HG02885 (cell line): ENCODE measurements around the gene KRTAP21-3.
A peak's percentile ranks its signal among the peaks of the same experiment; 100 is the strongest.
"Not testable (repeated sequence)": the region's sequence is repeated elsewhere in the genome, so short reads cannot be mapped to it uniquely, and the experiment has no call there.

Experiments
- ATAC-seq: cut with Tn5 transposase; IDR thresholded peaks from one replicate; pipeline ENCODE4 v1.9.1; 2021; ENCODE audit warnings: mild to moderate bottlenecking; ENCODE audit not compliant: unreplicated experiment, poor library complexity

KRTAP21-3 gene, protein sequence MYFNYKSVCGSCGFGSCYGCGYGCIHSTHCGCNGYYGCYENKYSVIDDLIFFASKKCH

DNA sequence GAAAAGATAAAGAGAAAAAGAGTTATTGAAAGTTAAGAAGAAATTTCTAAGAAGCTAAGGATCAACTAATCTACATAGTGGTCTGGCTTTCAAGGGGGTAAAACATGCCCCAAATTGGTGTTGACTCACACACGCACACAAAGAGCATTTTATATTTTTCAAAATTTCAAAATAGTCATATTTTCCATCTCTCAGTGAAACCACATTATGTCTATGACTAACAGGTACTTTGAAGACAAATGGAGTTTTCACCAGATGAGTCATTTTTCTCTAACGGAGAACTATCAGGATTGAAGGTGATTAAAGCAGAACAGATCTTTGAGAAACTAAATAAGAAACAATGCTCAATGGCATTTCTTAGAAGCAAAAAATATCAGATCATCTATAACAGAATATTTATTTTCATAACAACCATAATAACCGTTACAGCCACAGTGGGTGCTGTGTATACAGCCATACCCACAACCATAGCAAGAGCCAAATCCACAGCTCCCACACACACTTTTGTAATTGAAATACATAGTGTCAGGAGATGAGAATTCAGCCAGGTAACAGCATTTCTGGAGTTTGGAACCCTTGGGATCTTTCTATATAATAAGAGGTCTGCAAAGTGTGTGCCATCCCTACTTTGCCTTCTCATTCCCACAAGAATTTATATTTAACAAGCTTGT, at the start of gene KRTAP21-3:
KRTAP21-3 (minus strand) TSS at position 539 of the 671 bp plus-strand sequence; CDS start at position 521, 18 bp downstream.
- peak; percentile 80 for ATAC-seq

DNA sequence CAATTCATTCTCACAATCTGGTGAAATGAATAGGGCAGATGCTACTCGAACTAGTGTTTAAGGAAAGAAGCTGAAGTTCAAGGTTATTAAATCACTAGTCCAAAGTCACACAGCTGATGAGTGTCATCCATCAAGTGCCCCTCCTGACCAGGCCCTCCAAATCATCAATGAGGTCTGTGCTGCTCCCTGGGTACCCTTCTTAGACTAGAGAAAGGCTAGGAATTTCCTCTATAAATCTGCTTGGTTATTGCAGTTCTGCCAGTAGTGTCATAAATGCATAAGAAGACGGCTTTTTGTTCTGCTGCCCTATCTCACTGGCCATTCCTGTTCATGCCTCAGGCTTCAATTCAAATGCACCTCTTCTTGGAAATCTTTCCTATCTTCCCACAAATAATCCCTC, 42.2 kb upstream of the KRTAP21-3 start:
- ATAC-seq = no peak

DNA sequence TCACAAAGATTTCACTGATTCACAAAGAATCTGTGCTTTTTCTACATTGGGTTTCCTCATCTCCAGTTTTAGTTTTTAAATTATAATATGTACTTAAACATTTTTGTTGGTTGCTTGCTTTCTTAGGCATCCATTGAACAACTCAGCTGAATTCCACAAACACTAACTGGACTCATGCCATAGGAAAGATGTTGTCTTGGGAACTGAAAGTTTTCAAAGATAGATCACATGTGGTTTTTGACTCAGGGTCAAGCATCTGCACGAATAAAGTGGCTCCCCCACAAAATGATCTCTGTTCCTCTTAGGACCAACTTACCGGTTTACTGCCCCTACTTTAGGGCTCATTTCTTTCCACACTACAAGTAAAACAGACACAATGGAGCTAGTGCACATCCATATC, 39.7 kb upstream of the KRTAP21-3 start:
- no peak for ATAC-seq

DNA sequence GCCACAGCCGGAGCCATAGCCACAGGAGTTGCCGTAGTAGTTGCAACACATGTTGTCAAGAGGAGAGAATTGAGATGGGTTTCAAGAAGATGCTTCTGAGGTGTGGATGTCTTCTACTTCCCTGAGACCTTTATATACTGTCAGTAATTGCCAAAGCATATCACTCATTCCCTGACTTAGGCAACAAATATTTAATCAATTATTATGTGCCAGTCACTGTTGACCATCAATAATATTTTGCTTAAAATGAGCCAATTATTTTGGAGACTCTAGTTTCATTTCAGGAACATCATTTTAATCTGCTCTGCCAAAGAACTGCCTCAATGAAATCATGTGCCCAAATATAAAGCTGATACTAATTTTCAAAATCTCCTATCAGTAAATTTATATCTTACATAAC, 36.8 kb upstream of the KRTAP21-3 start, which contains the start of gene KRTAP21-1:
KRTAP21-1 (minus strand) TSS at position 101 of the 400 bp plus-strand sequence; CDS start at position 51, 50 bp downstream.
- not testable (repeated sequence) for ATAC-seq

DNA sequence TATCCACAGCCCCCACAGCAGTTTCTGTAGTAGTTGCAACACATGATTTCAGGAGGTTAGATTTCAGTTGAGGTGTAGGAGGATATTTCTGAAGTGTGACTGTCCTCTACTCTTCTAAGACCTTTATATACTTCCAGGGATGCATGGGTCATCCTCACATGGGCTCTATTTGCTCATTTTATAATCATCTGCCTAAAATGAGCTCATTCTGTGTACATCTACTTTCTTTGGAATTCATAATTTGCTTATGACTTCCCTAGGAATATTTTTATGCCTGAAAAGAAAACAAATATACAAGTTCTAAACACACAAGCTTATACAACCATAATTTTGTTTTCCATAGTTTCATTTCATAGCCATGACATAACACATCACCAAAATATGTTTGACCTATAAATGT, 28.6 kb upstream of the KRTAP21-3 start, which contains the start of gene KRTAP21-2:
KRTAP21-2 (minus strand) TSS at position 101 of the 400 bp plus-strand sequence; CDS start at position 44, 57 bp downstream.
- no peak for ATAC-seq

DNA sequence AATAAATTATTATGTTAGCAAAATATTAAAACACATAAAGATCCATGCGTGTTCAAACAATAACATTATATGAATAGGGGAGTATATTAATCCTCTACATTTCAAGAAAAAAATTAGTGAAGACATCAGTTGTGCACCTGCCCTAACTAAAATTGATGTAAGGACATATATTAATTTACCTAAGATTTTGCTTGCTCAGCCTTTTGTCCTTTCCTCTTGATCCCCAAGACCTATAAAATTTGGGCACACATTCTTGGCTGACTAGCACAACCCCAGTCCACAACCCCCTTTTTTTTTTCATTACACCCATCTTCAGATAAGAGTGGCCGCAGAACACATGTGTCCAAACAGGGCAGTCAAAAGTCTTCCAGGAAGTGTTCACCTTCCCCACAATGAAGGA, 21.9 kb upstream of the KRTAP21-3 start:
- ATAC-seq = no peak

DNA sequence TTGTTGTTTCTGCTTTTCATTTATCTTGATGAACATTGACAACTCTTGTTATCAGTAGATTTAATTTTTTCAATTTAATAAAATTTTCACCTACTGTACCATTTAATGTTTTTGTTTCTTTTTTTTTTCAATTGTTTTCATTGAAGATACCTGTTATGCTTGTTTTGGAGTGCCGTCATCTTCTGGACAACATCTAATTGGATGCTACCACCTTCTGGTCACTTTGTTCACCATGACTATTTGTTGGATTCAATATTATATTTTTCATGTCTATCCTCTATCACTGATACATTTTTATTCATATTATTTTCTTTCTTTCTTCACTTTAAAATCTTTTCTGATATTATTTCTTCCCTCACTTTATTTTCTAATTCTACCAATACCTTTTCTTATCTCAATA, 14.4 kb upstream of the KRTAP21-3 start:
- ATAC-seq = no peak

DNA sequence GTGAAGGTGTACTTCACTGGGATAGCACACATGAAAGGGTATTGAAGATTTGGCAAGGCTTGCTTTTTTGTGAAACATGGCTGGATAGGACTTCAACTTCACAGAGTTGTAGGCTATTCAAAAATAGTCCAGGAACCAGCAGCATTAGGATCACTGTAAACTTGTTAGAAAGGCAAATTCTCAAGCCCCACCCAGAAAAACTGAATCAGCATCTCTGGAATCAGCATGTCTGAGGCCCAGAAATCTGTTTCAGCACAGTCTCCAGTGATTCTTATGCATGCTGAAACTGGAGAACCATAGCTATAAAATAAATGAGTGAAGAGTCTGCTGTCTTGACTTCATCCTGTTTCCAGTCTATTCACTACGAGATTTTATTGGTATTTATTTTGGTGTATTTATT, 8.1 kb upstream of the KRTAP21-3 start:
- ATAC-seq = no peak

DNA sequence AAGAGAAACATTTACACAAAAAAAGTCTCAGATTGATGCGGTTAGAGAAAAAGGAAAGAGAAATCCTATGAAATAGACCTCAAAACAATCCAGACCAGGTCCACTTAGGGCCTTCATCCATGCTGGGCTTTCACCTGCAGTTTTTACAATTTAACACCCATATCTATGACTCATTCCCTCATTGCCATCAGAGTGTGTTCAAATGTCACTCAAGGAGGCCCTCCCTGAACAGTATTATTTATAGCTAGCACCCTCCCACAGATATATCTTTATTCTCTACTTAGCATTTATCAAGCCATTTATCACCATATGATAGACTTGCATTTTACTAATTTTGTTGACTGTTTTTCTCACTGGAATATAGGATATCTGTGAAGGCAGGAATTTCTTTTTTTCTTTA, 824 bp upstream of the KRTAP21-3 start:
- no peak for ATAC-seq

DNA sequence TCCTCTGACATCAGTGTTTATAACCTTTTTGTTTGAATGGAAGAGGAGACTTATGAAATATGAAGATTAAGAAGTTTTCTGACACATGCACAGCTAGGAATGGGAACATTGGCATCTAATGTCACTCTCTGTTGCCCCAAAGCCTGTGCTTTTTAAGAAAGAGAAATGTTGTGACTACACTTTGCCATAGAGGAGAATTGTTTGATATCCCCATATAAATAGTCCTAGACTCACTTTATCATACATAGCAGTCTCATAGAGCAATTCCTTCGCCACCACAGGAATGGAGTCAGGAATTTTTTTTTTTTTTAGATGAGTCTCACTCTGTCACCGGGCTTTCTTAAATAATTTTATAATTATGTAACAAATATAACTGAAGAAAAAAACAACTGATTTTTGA, 1.5 kb downstream of the KRTAP21-3 start:
- no peak for ATAC-seq

DNA sequence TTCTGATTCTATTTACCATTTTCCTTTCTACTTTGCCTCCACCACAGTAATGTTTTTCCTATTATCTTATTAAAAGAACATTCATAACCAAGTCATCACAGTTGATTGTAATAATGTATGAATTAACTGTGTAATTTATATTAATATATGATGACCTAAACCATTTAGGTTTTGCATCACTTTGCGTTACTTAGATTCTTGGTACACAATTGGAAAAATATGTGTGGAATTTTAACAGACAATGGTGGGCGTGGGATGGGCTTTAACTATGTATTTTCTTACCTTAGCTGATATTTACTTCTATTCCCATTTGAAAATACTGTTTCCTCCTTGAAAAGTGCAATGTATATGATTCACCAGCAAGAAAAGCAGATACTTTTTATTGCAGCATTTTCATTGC, 3.6 kb downstream of the KRTAP21-3 start:
- ATAC-seq = no peak

DNA sequence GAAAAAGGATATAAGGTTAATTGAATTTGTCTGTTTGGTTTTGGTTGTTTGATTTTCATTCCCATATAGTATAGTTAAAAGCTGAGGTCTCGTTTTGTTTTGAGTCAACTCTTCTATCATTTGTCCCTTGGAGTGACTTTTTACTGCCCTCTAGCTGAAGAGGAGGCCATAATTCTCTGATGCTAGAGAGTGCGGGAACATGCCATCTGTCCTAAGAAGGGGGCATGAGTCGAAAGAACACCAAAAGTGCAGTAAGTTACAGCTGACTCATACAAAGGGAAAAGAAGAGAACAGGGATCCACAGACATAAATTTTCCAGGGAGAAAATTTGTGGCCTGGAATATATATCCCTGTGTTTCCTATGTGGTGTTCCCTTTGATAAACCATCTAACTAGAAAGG, 4.1 kb downstream of the KRTAP21-3 start:
- ATAC-seq = no peak

DNA sequence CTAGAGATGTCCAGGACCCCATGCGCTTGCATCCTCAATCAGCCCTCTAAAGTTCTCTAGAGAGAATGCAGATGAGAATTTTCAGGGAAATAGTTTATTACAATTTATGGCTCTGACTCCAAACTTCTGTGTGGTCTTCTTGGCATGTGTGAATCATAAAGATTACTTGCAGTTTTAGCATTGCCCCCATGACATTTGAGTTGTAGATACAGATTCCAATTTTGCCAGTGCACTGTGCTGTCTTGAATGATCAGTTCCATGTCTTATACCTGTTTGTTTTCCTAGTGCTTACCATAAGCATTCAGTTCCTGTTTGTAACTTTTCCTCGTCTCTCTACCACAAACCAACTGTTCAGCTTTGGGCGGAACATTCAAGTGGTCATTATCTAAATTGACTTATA, 4.8 kb downstream of the KRTAP21-3 start:
- ATAC-seq = no peak

DNA sequence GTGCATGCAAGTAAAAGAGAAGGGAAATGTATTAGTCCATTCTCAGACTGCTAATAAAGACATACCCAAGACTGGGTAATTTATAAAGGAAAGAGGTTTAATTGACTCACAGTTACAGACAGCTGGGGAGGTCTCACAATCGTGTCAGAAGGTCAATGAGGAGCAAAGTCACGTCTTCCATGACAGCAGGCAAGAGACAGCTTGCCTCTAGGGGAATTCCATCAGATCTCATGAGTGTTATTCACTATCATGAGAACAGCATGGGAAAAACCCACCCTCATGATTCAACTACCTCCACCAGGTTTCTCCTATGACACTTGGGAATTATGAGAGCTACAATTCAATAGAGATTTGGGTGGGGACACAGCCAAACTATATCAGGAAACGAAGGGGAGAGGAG, 8.1 kb downstream of the KRTAP21-3 start:
- no peak for ATAC-seq

DNA sequence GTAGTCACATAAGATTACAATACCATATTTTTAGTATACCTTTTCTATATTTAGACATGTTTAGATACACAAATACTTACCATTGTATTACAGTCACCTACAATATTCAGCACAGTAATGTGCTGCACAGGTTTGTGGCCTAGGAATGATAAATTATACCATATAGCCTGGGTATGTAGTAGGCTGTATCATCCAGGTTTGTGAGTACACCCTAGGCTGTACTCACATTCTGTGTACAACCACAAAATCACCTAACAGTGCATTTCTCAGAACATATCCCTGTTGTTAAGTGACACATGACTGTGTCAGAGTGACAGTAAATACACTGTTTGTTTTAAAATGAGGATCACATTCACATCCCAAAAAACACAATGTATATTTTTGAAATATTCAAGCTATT, 11.2 kb downstream of the KRTAP21-3 start:
- ATAC-seq = no peak

DNA sequence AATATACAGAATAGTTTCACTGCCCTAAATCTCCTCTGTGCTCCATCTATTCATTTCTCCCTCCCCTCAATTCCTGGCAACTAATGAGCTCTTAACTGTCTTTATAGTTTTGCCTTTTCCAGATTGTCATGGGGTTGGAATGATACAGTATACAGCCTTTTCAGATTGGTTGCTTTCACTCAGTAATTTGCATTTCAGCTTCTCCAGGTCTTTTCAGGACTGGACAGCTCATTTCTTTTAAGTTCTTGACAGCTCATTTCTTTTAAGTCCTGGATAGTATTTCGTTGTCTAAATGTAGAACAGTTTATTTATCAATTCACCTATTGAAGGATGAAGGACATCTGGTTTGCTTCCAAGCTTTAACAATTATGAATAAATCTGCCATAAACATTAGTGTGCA, 22.6 kb downstream of the KRTAP21-3 start:
- no peak for ATAC-seq

DNA sequence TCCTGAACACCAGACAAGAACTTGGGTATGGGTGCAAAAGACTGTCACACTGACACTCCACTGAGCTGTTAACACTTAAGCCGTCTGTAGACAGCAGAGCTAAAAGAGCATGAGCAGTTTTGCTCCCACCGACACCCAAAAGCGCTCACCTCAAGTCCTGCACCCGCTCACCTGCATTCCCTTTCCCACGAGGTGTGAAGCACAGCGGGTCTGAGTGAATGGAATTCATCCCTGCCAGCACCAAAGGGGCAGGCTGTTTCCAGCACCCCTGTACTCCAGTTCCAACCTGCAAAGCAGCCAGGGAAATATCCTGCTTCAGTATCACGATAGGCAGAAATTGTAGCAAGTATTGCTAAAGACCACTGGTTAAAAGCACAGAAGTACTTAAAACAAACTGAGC, 28.8 kb downstream of the KRTAP21-3 start:
- no peak for ATAC-seq

DNA sequence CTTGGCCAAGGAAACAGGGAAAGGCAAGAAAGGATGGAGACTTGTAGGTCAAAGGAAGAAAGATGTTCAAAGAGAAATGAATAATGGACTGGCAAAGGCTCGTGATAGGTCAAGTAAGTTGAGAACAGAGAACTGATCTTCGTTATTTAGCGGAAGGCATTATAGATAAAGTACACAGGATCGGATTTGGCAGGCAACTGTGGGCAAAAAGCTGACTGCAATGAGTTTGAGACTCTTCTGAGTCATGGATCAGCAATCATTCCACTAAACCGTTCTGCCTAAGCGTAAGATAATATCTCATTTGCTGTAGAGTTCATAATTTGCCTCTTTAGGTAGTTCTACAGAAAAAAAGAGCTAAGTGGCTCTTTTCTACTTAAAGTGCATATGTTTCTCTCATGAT, 34.1 kb downstream of the KRTAP21-3 start:
- ATAC-seq = no peak

DNA sequence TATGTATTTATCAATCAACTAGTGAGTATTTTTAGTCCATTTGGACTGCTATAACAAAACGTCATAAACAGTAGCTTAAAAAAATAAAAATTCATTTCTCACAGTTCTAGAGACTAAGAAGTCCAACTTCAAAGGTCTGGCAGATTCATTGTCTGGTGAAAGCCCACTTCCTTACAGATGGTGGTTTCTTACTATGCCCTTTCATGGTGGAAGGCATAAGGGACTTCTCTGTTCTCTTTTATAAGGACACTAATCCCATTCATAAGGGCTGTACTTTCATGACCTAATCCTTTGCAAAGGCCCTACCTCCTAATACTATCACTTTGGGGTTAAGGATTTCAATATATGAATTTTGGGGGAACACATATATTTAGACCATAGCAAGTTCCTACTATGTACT, 38.0 kb downstream of the KRTAP21-3 start:
- ATAC-seq = no peak

DNA sequence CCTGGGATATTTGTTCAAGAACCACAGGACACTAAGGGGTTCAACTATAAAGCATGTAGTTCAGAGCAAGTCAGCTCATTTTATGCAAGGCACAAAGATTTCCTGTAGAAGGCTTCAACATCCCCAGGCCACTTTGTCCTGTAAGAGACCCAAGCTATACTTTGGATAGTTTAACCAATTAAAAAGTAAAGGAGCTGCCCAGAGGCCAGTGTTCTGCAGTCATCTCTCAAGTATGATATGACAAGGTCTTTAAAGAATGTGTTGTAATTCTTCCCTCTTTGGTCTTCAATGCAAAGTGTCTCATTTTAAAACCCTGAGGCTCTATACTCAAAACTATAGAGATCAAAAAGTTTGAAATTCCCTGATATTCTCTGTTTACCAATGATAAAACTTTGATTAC, 41.8 kb downstream of the KRTAP21-3 start:
- no peak for ATAC-seq

DNA sequence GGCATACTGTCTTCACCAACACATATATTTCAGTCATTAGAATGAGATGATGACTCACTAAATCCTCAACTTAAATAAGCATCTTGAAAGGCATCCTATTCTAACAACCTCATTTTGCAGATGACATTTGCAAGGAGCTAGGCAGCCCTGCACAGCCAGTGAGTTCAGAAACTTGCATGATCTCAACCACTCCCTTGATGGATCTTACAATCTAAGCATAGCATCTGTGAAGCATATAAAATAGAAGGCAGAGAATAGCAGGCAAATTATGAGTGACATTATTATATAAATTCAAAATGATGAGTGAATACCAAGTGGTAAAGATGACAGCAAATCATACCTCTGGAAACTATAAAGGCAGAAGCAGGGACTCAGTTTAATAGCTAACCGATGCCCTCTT, 44.3 kb downstream of the KRTAP21-3 start:
- ATAC-seq = no peak

DNA sequence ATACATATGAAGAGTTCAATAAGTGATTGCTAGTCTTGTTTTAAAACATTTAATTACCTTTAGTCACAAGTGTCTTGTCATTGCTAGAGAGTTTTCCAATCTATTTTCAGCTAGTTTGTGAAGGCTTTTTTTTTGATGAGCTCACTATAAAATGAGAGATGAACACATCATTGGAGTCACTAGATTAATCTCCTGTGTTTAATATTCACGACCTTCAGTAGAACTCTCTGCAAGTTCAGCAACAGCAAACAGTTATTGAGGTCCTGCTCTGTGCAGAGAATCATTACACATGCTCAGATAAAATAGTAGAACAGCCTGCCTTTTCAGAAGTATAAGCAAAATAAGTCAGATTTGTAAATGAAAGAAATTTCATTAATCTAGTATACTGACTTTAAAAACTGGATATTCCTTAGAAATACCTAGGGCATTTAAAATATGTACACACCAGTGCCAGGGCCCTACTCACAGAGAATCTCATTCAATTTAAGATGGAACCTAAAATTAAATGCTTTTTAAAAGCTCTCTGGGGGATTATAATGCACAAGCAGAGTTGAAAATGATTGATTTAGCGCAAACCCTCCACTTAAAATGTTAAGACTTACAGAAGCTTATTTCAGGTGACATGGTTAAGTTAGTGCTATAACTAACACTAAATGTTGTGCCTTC, 45.5 kb downstream of the KRTAP21-3 start:
- no peak for ATAC-seq
